ENCODE measurements around the gene HSPA12B. TPM values are rescaled to one million over a fixed set of nuclear protein-coding genes. Genes with fewer than 3 reads are reported as not detected.
A peak's percentile ranks its signal among the peaks of the same experiment; 100 is the strongest.

The HSPA12B gene
- total RNA-seq, 1 experiment from 2014 or later = 2.7 TPM

DNA sequence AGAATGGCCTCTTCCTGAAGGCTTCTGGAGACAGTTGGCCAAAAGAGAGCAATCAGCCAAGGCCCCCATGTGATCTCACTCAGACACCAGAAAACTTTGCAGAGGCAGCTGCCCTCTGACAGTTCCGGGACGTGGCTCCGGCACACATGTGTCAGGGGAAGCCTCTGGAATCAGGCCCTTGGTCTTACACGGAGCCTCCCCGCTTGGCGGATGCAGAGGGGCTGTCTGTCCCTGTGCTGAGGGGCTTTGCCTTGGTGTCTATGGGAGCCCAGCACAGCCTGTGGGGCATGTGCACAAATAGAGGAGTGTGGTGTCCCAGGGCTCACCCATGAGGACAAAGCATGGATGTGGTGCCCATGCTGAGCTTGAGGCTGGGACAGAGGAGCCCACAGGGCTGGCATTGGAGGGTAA, 33.9 kb upstream of the HSPA12B start:
- H3K79me2 ChIP-seq (ENCODE audit: insufficient read depth, low read length) = no peaks in the 10 kb centered on the region
- no peak overlapping the region for H2AK5ac ChIP-seq (ENCODE audit: insufficient read length, low read length)
- H3K14ac ChIP-seq (ENCODE audit: insufficient read depth, low read length) = no peak overlapping the region
- H3K9ac ChIP-seq (ENCODE audit: extremely low read depth, insufficient read length, low read length) = no peak overlapping the region
- no peaks in the 10 kb centered on the region for H3K23me2 ChIP-seq (ENCODE audit: insufficient read length, low read depth, low read length, poor library complexity, severe bottlenecking)
- peak; percentile 20 for DNase-seq
- H3K4me3 Mint-ChIP-seq = no peak overlapping the region
- no peaks in the 10 kb centered on the region for H3K4me1 ChIP-seq (ENCODE audit: insufficient read depth, low read length)
- H2AFZ ChIP-seq (ENCODE audit: low read length) = no peak overlapping the region
- no peak overlapping the region for H3K4me2 ChIP-seq (ENCODE audit: insufficient read depth, insufficient read length, low read length)
- TF ChIP-seq, protein P1, sequence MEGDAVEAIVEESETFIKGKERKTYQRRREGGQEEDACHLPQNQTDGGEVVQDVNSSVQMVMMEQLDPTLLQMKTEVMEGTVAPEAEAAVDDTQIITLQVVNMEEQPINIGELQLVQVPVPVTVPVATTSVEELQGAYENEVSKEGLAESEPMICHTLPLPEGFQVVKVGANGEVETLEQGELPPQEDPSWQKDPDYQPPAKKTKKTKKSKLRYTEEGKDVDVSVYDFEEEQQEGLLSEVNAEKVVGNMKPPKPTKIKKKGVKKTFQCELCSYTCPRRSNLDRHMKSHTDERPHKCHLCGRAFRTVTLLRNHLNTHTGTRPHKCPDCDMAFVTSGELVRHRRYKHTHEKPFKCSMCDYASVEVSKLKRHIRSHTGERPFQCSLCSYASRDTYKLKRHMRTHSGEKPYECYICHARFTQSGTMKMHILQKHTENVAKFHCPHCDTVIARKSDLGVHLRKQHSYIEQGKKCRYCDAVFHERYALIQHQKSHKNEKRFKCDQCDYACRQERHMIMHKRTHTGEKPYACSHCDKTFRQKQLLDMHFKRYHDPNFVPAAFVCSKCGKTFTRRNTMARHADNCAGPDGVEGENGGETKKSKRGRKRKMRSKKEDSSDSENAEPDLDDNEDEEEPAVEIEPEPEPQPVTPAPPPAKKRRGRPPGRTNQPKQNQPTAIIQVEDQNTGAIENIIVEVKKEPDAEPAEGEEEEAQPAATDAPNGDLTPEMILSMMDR (conservative IDR thresholded peaks at IDR 0.05) = no peak
- WGBS (ENCODE audit: extremely low coverage, insufficient read length, low lambda C conversion rate) = no CpG with 5 or more reads among the region's 6 CpGs
- H2BK20ac ChIP-seq (ENCODE audit: low read depth, low read length, poor library complexity, severe bottlenecking) = no peak overlapping the region
- no peak overlapping the region for H4K5ac ChIP-seq (ENCODE audit: insufficient read length, low read depth, low read length)
- H3K56ac ChIP-seq (ENCODE audit: insufficient read length, low read depth, low read length) = no peak overlapping the region
- H3K4ac ChIP-seq (ENCODE audit: low read depth, low read length) = no peak overlapping the region
- H2BK15ac ChIP-seq (ENCODE audit: low read depth, low read length) = no peak overlapping the region
- H4K8ac ChIP-seq (replicated peaks; ENCODE audit: insufficient read length, low read depth, low read length) = no peak overlapping the region
- H3K23ac ChIP-seq (ENCODE audit: insufficient read length, low read depth, low read length) = no peak overlapping the region
- no peaks in the 10 kb centered on the region for H3K9me3 ChIP-seq (ENCODE audit: control insufficient read depth, low read depth, low read length)
- peaks cover 3% of the 10 kb centered on the region in 2 experiments; a peak in 3 of 5 replicates for H3K9me3 Mint-ChIP-seq
- H3T11ph ChIP-seq (ENCODE audit: low read length) = no peak overlapping the region
- no peaks in the 10 kb centered on the region for H3K4me1 Mint-ChIP-seq
- H3K18ac ChIP-seq (ENCODE audit: insufficient read length, low read depth, low read length) = no peak overlapping the region
- H3K79me1 ChIP-seq (ENCODE audit: insufficient read depth, low read depth, low read length, poor library complexity, severe bottlenecking) = no peaks in the 10 kb centered on the region
- no peak overlapping the region for H2BK5ac ChIP-seq (ENCODE audit: insufficient read length, low read length)
- H2BK12ac ChIP-seq (ENCODE audit: insufficient read length, low read depth, low read length) = no peak overlapping the region
- H2BK120ac ChIP-seq (ENCODE audit: low read depth, low read length, poor library complexity, severe bottlenecking) = no peak overlapping the region
- no peak overlapping the region for H4K91ac ChIP-seq (ENCODE audit: insufficient read length, low read depth, low read length)
- H3K27ac Mint-ChIP-seq = peak overlapping the region in 1 of 3 experiments; percentile 72; a peak in 1 of 7 replicates
- H3K36me3 Mint-ChIP-seq (ENCODE audit: insufficient read depth in 1 of 3, low read depth in 3 of 3) = no peaks in the 10 kb centered on the region; a peak in 2 of 7 replicates
- no peak overlapping the region for H3K27ac ChIP-seq (ENCODE audit: insufficient read length, low read depth, low read length)
- no peaks in the 10 kb centered on the region for H3K27me3 ChIP-seq (ENCODE audit: insufficient read depth, low read length)
- peaks cover 2% of the 10 kb centered on the region for H4K20me1 ChIP-seq (ENCODE audit: control insufficient read depth, insufficient read depth, insufficient read length)
- no peaks in the 10 kb centered on the region; the same call in 1 of the 2 replicates for H3K27me3 Mint-ChIP-seq (ENCODE audit: low read depth)

All from H9 (cell line).